ENCODE measurements around the gene SHC2.

DNA sequence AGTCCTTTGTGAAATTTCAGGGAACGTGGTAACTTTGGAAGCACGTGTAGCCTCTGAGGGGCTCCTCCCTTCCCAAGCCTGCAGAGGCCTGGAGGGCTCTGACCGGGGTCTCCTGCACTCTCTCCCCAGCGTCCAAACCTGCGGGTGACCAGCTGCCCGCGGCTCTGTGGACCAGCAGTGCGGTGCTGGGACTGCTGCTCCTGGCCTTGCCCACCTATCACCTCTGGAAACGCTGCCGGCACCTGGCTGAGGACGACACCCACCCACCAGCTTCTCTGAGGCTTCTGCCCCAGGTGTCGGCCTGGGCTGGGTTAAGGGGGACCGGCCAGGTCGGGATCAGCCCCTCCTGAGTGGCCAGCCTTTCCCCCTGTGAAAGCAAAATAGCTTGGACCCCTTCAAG is 43.8 kb upstream of the SHC2 start:
- TF ChIP-seq, protein P1, sequence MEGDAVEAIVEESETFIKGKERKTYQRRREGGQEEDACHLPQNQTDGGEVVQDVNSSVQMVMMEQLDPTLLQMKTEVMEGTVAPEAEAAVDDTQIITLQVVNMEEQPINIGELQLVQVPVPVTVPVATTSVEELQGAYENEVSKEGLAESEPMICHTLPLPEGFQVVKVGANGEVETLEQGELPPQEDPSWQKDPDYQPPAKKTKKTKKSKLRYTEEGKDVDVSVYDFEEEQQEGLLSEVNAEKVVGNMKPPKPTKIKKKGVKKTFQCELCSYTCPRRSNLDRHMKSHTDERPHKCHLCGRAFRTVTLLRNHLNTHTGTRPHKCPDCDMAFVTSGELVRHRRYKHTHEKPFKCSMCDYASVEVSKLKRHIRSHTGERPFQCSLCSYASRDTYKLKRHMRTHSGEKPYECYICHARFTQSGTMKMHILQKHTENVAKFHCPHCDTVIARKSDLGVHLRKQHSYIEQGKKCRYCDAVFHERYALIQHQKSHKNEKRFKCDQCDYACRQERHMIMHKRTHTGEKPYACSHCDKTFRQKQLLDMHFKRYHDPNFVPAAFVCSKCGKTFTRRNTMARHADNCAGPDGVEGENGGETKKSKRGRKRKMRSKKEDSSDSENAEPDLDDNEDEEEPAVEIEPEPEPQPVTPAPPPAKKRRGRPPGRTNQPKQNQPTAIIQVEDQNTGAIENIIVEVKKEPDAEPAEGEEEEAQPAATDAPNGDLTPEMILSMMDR (IDR thresholded peaks at IDR 0.05), result no peak
- no peak for TF ChIP-seq POLR2A (IDR thresholded peaks at IDR 0.05)

Data from thyroid gland (tissue), 4 donors.